ENCODE measurements around the gene EYA2. TPM values are rescaled to one million over a fixed set of nuclear protein-coding genes. Genes with fewer than 3 reads are reported as not detected.

The EYA2 gene
- total and polyA plus RNA-seq, 4 donors, result 1.2 to 10.9 (median 6.7) TPM

- Histone ChIP-seq H3K9me3 (ENCODE audit: control insufficient read depth, low read length) (no peaks in the 10 kb centered on the region), H3K27me3 (ENCODE audit: control insufficient read depth in 1 of 2, insufficient read depth in 2 of 2, low read length in 1 of 2) (no peaks in the 10 kb centered on the region), H3K27ac (ENCODE audit: low read depth in 1 of 2, low read length in 2 of 2) (no peak overlapping the region), H3K4me1 (ENCODE audit: control insufficient read depth in 1 of 2, insufficient read depth in 2 of 2, low read length in 2 of 2) (no peaks in the 10 kb centered on the region), H3K4me3 (ENCODE audit: low read length in 2 of 2) (no peak overlapping the region), H3K36me3 (ENCODE audit: control insufficient read depth in 1 of 2, insufficient read depth in 2 of 2, low read length in 1 of 2) (no peaks in the 10 kb centered on the region)
- ATAC-seq (ENCODE audit: low FRiP score) (no peak), DNase-seq (no peak)
- 88 to 93% methylated on average over 7 of the region's 7 CpGs for WGBS, 2 donors
- intact Hi-C loops (cut with DNase I), result no loop called here
These were observed 193.7 kb downstream of the EYA2 start for GRCh38 chr20:47088335-47088734.

DNA sequence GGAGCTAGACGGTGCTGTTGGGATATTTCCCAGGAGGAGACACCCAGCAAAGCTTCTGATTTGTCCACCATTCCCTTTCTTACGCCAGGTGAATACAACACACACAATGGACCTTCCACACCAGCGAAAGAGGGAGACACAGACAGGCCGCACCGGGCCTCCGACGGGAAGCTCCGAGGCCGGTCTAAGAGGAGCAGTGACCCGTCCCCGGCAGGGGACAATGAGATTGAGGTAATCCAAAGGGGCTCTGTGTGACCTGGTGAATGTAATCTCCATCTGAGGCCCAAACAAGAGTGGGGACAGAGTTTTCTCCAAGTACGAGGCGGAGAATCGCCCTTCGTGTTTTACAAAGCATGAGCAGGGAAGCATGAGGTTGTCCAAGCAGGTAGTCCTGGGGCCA is 194.5 kb downstream of the EYA2 start:
- no peak for DNase-seq
- ATAC-seq (ENCODE audit: low FRiP score), result no peak
- H3K27ac ChIP-seq (ENCODE audit: low read depth in 1 of 2, low read length in 2 of 2), result no peak overlapping the region
- H3K9me3 ChIP-seq (ENCODE audit: control insufficient read depth, low read length), result no peaks in the 10 kb centered on the region
- intact Hi-C loops (cut with DNase I), result no loop called here
- H3K4me1 ChIP-seq (ENCODE audit: control insufficient read depth in 1 of 2, insufficient read depth in 2 of 2, low read length in 2 of 2), result no peaks in the 10 kb centered on the region
- 91 to 95% methylated on average over 15 of the region's 15 CpGs for WGBS, 2 donors
- no peaks in the 10 kb centered on the region for H3K27me3 ChIP-seq (ENCODE audit: control insufficient read depth in 1 of 2, insufficient read depth in 2 of 2, low read length in 1 of 2)
- H3K4me3 ChIP-seq (ENCODE audit: low read length in 2 of 2), result no peak overlapping the region
- H3K36me3 ChIP-seq (ENCODE audit: control insufficient read depth in 1 of 2, insufficient read depth in 2 of 2, low read length in 1 of 2), result no peaks in the 10 kb centered on the region

DNA sequence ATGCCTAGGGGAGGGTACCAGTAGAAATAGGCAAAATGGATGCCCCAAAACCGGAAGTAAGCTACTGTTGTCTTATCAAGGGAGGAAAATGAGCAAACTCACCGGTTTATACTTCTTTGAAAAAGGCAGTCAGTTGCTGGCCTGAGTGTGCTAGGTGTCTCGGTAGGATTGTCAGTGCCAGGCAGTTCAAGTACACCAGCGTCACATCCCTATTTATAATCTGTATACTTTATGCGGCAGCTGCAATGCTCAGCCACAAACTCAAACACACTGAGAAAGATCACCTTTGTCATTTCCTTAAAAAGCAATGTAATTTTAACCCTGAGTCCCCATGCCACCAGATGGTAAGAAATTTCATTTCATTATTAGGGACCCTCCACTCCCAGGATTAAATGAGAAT is 196.2 kb downstream of the EYA2 start:
- Histone ChIP-seq H3K27me3 (ENCODE audit: control insufficient read depth in 1 of 2, insufficient read depth in 2 of 2, low read length in 1 of 2) (no peaks in the 10 kb centered on the region), H3K4me3 (ENCODE audit: low read length in 2 of 2) (no peak overlapping the region), H3K27ac (ENCODE audit: low read depth in 1 of 2, low read length in 2 of 2) (no peak overlapping the region), H3K9me3 (ENCODE audit: control insufficient read depth, low read length) (no peaks in the 10 kb centered on the region), H3K4me1 (ENCODE audit: control insufficient read depth in 1 of 2, insufficient read depth in 2 of 2, low read length in 2 of 2) (no peaks in the 10 kb centered on the region), H3K36me3 (ENCODE audit: control insufficient read depth in 1 of 2, insufficient read depth in 2 of 2, low read length in 1 of 2) (no peaks in the 10 kb centered on the region)
- no peak for ATAC-seq (ENCODE audit: low FRiP score)
- intact Hi-C loops (cut with DNase I), result no loop called here
- 87 to 89% methylated on average over 5 of the region's 5 CpGs for WGBS, 2 donors
- DNase-seq, result no peak

- DNase-seq, result no peak
- intact Hi-C loops (cut with DNase I), result no loop called here
These were observed 198.8 kb downstream of the EYA2 start for GRCh38 chr20:47093320-47093966.

GRCh38 chr20:47095690-47096089 is 201.0 kb downstream of the EYA2 start:
- Histone ChIP-seq H3K27ac (ENCODE audit: low read depth in 1 of 2, low read length in 2 of 2) (no peak overlapping the region), H3K4me3 (ENCODE audit: low read length in 2 of 2) (no peak overlapping the region), H3K27me3 (ENCODE audit: control insufficient read depth in 1 of 2, insufficient read depth in 2 of 2, low read length in 1 of 2) (no peaks in the 10 kb centered on the region), H3K9me3 (ENCODE audit: control insufficient read depth, low read length) (no peaks in the 10 kb centered on the region), H3K4me1 (ENCODE audit: control insufficient read depth in 1 of 2, insufficient read depth in 2 of 2, low read length in 2 of 2) (peaks cover 0 to 5% of the 10 kb centered on the region in 2 donors), H3K36me3 (ENCODE audit: control insufficient read depth in 1 of 2, insufficient read depth in 2 of 2, low read length in 1 of 2) (no peaks in the 10 kb centered on the region)
- ATAC-seq (ENCODE audit: low FRiP score), result no peak
- intact Hi-C loops (cut with DNase I), result no loop called here
- no peak for DNase-seq
- 55 to 64% methylated on average over 1 of the region's 1 CpG for WGBS, 2 donors

More at GRCh38 chr20:47093320-47093966, 198.8 kb downstream of the EYA2 start:
- Histone ChIP-seq H3K27ac (ENCODE audit: low read depth in 1 of 2, low read length in 2 of 2) (no peak overlapping the region), H3K4me1 (ENCODE audit: control insufficient read depth in 1 of 2, insufficient read depth in 2 of 2, low read length in 2 of 2) (no peaks in the 10 kb centered on the region), H3K9me3 (ENCODE audit: control insufficient read depth, low read length) (no peaks in the 10 kb centered on the region), H3K4me3 (ENCODE audit: low read length in 2 of 2) (no peak overlapping the region), H3K36me3 (ENCODE audit: control insufficient read depth in 1 of 2, insufficient read depth in 2 of 2, low read length in 1 of 2) (no peaks in the 10 kb centered on the region), H3K27me3 (ENCODE audit: control insufficient read depth in 1 of 2, insufficient read depth in 2 of 2, low read length in 1 of 2) (no peaks in the 10 kb centered on the region)
- ATAC-seq (ENCODE audit: low FRiP score), result no peak
- WGBS, 2 donors, result 82 to 90% methylated on average over 13 of the region's 13 CpGs

DNA sequence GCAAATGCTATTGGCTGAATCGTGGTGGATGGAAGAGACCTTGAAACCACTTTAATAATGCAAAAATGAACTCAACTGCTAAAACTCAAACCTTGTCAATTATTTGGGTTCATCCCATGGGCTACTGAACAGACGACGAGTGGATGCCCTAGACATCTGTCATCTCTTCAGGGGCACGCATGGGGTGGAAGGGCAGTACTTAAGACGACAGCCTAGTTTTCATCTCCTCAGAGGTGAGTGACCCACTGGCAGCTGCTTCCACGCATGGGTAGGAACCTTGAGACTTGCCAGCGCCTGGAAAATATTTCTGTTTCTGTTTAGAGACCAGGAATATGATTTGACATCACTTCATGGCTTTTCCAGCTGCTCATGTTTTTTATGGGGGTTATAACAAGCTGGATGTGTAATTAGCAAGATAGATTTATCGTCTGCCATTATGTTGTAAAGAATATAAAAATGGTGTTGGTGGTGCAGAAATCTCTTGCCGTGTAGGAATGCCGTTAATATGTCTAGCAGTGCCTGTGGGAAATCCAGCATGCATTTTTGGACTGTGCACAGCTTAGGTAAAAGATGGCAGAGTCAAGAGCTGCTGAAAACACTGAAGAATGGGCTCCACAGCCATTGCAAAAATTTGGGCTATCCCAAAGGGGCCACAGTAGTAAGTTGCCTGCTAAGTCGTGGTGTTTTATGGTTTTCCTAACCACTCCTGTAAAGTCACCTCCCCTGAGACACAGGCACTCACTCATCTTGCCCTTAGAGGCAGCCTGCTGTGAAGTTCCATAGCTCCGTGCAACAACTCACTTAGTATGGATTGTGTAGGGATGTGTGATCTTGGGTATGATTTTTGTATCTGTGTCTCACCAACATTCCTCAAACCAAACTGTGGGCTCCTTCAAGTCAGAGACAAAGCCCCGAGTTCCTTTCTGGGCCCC is 203.3 kb downstream of the EYA2 start:
- Histone ChIP-seq H3K27me3 (ENCODE audit: control insufficient read depth in 1 of 2, insufficient read depth in 2 of 2, low read length in 1 of 2) (no peaks in the 10 kb centered on the region), H3K9me3 (ENCODE audit: control insufficient read depth, low read length) (peaks cover 2% of the 10 kb centered on the region), H3K27ac (ENCODE audit: low read depth in 1 of 2, low read length in 2 of 2) (no peak overlapping the region), H3K36me3 (ENCODE audit: control insufficient read depth in 1 of 2, insufficient read depth in 2 of 2, low read length in 1 of 2) (no peaks in the 10 kb centered on the region), H3K4me3 (ENCODE audit: low read length in 2 of 2) (no peak overlapping the region), H3K4me1 (ENCODE audit: control insufficient read depth in 1 of 2, insufficient read depth in 2 of 2, low read length in 2 of 2) (peaks cover 0 to 5% of the 10 kb centered on the region in 2 donors)
- ATAC-seq (ENCODE audit: low FRiP score) (no peak), DNase-seq (no peak)
- intact Hi-C loops (cut with DNase I), result no loop called here
- WGBS, 2 donors, result 27 to 40% methylated on average over 13 of the region's 13 CpGs

- 82 to 87% methylated on average over 7 of the region's 7 CpGs for WGBS, 2 donors
- no peaks in the 10 kb centered on the region for H3K36me3 ChIP-seq (ENCODE audit: control insufficient read depth in 1 of 2, insufficient read depth in 2 of 2, low read length in 1 of 2)
- H3K27ac ChIP-seq (ENCODE audit: low read depth in 1 of 2, low read length in 2 of 2), result no peak overlapping the region
- DNase-seq (no peak), ATAC-seq (ENCODE audit: low FRiP score) (no peak)
- peaks cover 0 to 5% of the 10 kb centered on the region in 2 donors for H3K4me1 ChIP-seq (ENCODE audit: control insufficient read depth in 1 of 2, insufficient read depth in 2 of 2, low read length in 2 of 2)
- H3K4me3 ChIP-seq (ENCODE audit: low read length in 2 of 2), result no peak overlapping the region
- intact Hi-C loops (cut with DNase I), result no loop called here
- H3K27me3 ChIP-seq (ENCODE audit: control insufficient read depth in 1 of 2, insufficient read depth in 2 of 2, low read length in 1 of 2), result no peaks in the 10 kb centered on the region
- H3K9me3 ChIP-seq (ENCODE audit: control insufficient read depth, low read length), result peaks cover 2% of the 10 kb centered on the region
These were observed 204.4 kb downstream of the EYA2 start for GRCh38 chr20:47099093-47099492.

GRCh38 chr20:47099825-47100441 is 205.3 kb downstream of the EYA2 start:
- H3K27ac ChIP-seq (ENCODE audit: low read depth in 1 of 2, low read length in 2 of 2), result no peak overlapping the region
- H3K36me3 ChIP-seq (ENCODE audit: control insufficient read depth in 1 of 2, insufficient read depth in 2 of 2, low read length in 1 of 2), result no peaks in the 10 kb centered on the region
- H3K4me1 ChIP-seq (ENCODE audit: control insufficient read depth in 1 of 2, insufficient read depth in 2 of 2, low read length in 2 of 2), result peaks cover 0 to 5% of the 10 kb centered on the region in 2 donors
- ATAC-seq (ENCODE audit: low FRiP score), result peak; percentile 82
- no peak overlapping the region for H3K4me3 ChIP-seq (ENCODE audit: low read length in 2 of 2)
- no peak for DNase-seq
- intact Hi-C loops (cut with DNase I), result no loop called here
- H3K9me3 ChIP-seq (ENCODE audit: control insufficient read depth, low read length), result peaks cover 2% of the 10 kb centered on the region
- WGBS, 2 donors, result 10 to 12% methylated on average over 6 of the region's 6 CpGs
- no peaks in the 10 kb centered on the region for H3K27me3 ChIP-seq (ENCODE audit: control insufficient read depth in 1 of 2, insufficient read depth in 2 of 2, low read length in 1 of 2)

Data from aorta (tissue), 5 donors.